Liver (tissue), 9 donors: ENCODE measurements around the gene GATD1. TPM values are rescaled to one million over a fixed set of nuclear protein-coding genes. Genes with fewer than 3 reads are reported as not detected.

ENCODE experiments used
- DNase-seq: peaks from one replicate; pipeline ENCODE4 v3.0.0-alpha.2; 2017; ENCODE audit warnings: low spot score
- H3K27ac ChIP-seq, 2 donors: one replicate each; pipeline ENCODE4 v1.7.0; 2013; ENCODE audit warnings: inconsistent platforms in 2 of 2, low read length in 2 of 2, control low read depth in 1 of 2, low read depth in 1 of 2, mild to moderate bottlenecking in 1 of 2
- H3K27me3 ChIP-seq, 4 donors: one replicate each; pipeline versions ENCODE4 v1.6.1 to v1.7.0; 2013; ENCODE audit warnings: low read length in 3 of 4, inconsistent platforms in 1 of 4, mild to moderate bottlenecking in 1 of 4, moderate library complexity in 1 of 4; ENCODE audit not compliant: control insufficient read depth in 4 of 4, insufficient read depth in 4 of 4
- H3K36me3 ChIP-seq, 4 donors: one replicate each; pipeline versions ENCODE4 v1.6.1 to v1.7.0; 2013; ENCODE audit warnings: low read length in 3 of 4, mild to moderate bottlenecking in 3 of 4, low read depth in 1 of 4, moderate library complexity in 1 of 4; ENCODE audit not compliant: control insufficient read depth in 4 of 4, insufficient read depth in 3 of 4
- H3K4me1 ChIP-seq, 4 donors: one replicate each; pipeline versions ENCODE4 v1.6.1 to v1.7.0; 2013; ENCODE audit warnings: low read length in 3 of 4, mild to moderate bottlenecking in 3 of 4, moderate library complexity in 1 of 4; ENCODE audit not compliant: control insufficient read depth in 4 of 4, insufficient read depth in 4 of 4
- H3K4me3 ChIP-seq, 3 donors: one replicate each; pipeline versions ENCODE4 v1.6.1 to v1.7.0; 2013; ENCODE audit warnings: low read length in 3 of 3, control low read depth in 1 of 3, low read depth in 1 of 3, mild to moderate bottlenecking in 1 of 3
- H3K9ac ChIP-seq, 2 donors: one replicate each; pipeline ENCODE4 v1.7.0; 2013; ENCODE audit warnings: low read length in 2 of 2, mild to moderate bottlenecking in 2 of 2, moderate library complexity in 2 of 2, control low read depth in 1 of 2, low read depth in 1 of 2
- H3K9me3 ChIP-seq, 4 donors: one replicate each; pipeline versions ENCODE4 v1.6.1 to v1.7.0; 2013; ENCODE audit warnings: low read length in 3 of 4; ENCODE audit not compliant: control insufficient read depth in 4 of 4
- ATF3 ChIP-seq: IDR thresholded peaks from 2 replicates; pipeline ENCODE4 v1.6.1; 2016; ENCODE audit warnings: antibody characterized with exemption
- CTCF ChIP-seq: fragments of 150-350 bp; IDR thresholded peaks from 2 replicates; pipeline ENCODE4 v1.5.1; 2017; ENCODE audit warnings: improper control_type of control experiment, low read depth, low read length; ENCODE audit not compliant: missing input control
- EGR1 ChIP-seq, 2 donors: IDR thresholded peaks; 2 replicates each; pipeline ENCODE4 v1.6.1; 2016 to 2018; ENCODE audit warnings: antibody characterized with exemption in 2 of 2, low read depth in 2 of 2
- FOXA1 ChIP-seq: IDR thresholded peaks from 2 replicates; pipeline ENCODE4 v1.6.1; 2016; ENCODE audit warnings: antibody characterized with exemption
- FOXA2 ChIP-seq: IDR thresholded peaks from 2 replicates; pipeline ENCODE4 v1.6.1; 2016; ENCODE audit warnings: antibody characterized with exemption
- GABPA ChIP-seq, 2 donors: IDR thresholded peaks in 1 of 2; conservative IDR thresholded peaks in 1 of 2; 2 replicates each; pipeline ENCODE4 v1.6.1; 2016; ENCODE audit warnings: antibody characterized with exemption in 2 of 2, mild to moderate bottlenecking in 1 of 2, moderate library complexity in 1 of 2
- HNF4A ChIP-seq, 2 donors: conservative IDR thresholded peaks; 2 replicates each; pipeline ENCODE4 v1.6.1; 2016; ENCODE audit warnings: antibody characterized with exemption in 2 of 2, mild to moderate bottlenecking in 2 of 2
- HNF4G ChIP-seq: IDR thresholded peaks from 2 replicates; pipeline ENCODE4 v1.6.1; 2016; ENCODE audit warnings: antibody characterized with exemption
- JUND ChIP-seq, 2 donors: IDR thresholded peaks; 2 replicates each; pipeline ENCODE4 v1.6.1; 2016; ENCODE audit warnings: antibody characterized with exemption in 2 of 2
- MAX ChIP-seq: IDR thresholded peaks from 2 replicates; pipeline ENCODE4 v1.6.1; 2016; ENCODE audit warnings: antibody characterized with exemption
- NR2F2 ChIP-seq: IDR thresholded peaks from 2 replicates; pipeline ENCODE4 v1.6.1; 2016; ENCODE audit warnings: antibody characterized with exemption
- RAD21 ChIP-seq, 2 donors: IDR thresholded peaks; 2 replicates each; pipeline ENCODE4 v1.6.1; 2016; ENCODE audit warnings: antibody characterized with exemption in 2 of 2, mild to moderate bottlenecking in 2 of 2
- REST ChIP-seq: IDR thresholded peaks from 2 replicates; pipeline ENCODE4 v1.6.1; 2016; ENCODE audit warnings: antibody characterized with exemption, mild to moderate bottlenecking
- RXRA ChIP-seq, 2 donors: IDR thresholded peaks; 2 replicates each; pipeline ENCODE4 v1.6.1; 2017 to 2018; ENCODE audit warnings: antibody characterized with exemption in 2 of 2, mild to moderate bottlenecking in 1 of 2
- TAF1 ChIP-seq: conservative IDR thresholded peaks from 2 replicates; pipeline ENCODE4 v1.6.1; 2016; ENCODE audit warnings: antibody characterized with exemption, mild to moderate bottlenecking
- YY1 ChIP-seq: IDR thresholded peaks from 2 replicates; pipeline ENCODE4 v1.6.1; 2016; ENCODE audit warnings: antibody characterized with exemption, mild to moderate bottlenecking
- ZBTB33 ChIP-seq: IDR thresholded peaks from 2 replicates; pipeline ENCODE4 v1.6.1; 2016; ENCODE audit warnings: antibody characterized with exemption
- WGBS: extraction: QIAGEN DNeasy Blood & Tissue Kit; methylation state at CpG from one replicate; pipeline ENCODE4 v1.1.7; 2013; 5-methylcytosine and 5-hydroxymethylcytosine counted together
- polyA plus RNA-seq, 2 donors: library from polyadenylated mRNA; stranded (reverse) in 1 of 2; unstranded in 1 of 2; fragments of 200-250 nt in 1 of 2; fragments of >200 nt in 1 of 2; fragmentation: Nextera tagmentation in 1 of 2; extraction: Ambion mirVana in 1 of 2; gene quantifications; one replicate each; pipeline versions ENCODE4 v1.2.1 to v1.2.3, GENCODE V29; 2013 to 2015
- total RNA-seq, 2 donors: library from RNA; depleted of rRNA; stranded (reverse); fragments of >200 nt; gene quantifications; one replicate each; pipeline ENCODE4 v1.2.3, GENCODE V29; 2014
- donor health status: healthy.
- donor health status: healthy.
- donor health status: healthy.
- donor health status: healthy.
- donor health status: healthy.

Gene GATD1
- total and polyA plus RNA-seq, 4 donors: 22.7 to 37.2 (median 24.6) TPM

- H3K27ac ChIP-seq: no peak overlapping the region
- TF ChIP-seq HNF4A (conservative IDR thresholded peaks at IDR 0.05) (no peak), GABPA (IDR thresholded peaks at IDR 0.05 in 1 of 2, conservative IDR thresholded peaks at IDR 0.05 in 1 of 2) (no peak), RXRA (IDR thresholded peaks at IDR 0.05) (no peak), CTCF (no peak), ZBTB33 (no peak), TAF1 (no peak), FOXA1 (no peak), EGR1 (IDR thresholded peaks at IDR 0.05; ENCODE audit: low read depth in 2 of 2) (no peak), MAX (no peak), REST (no peak), YY1 (no peak), RAD21 (IDR thresholded peaks at IDR 0.05) (no peak), HNF4G (no peak), FOXA2 (no peak), NR2F2 (no peak), JUND (IDR thresholded peaks at IDR 0.05) (no peak), ATF3 (no peak)
- peaks cover 0 to 10% (median 6%) of the 10 kb centered on the region in 4 donors for H3K36me3 ChIP-seq
- H3K4me3 ChIP-seq: no peak overlapping the region
- 40% methylated on average over 31 of the region's 31 CpGs for WGBS
- peaks cover 0 to 11% (median 5%) of the 10 kb centered on the region in 4 donors for H3K4me1 ChIP-seq
- no peaks in the 10 kb centered on the region for H3K27me3 ChIP-seq
- no peak for DNase-seq
- no peak overlapping the region for H3K9ac ChIP-seq
- no peaks in the 10 kb centered on the region for H3K9me3 ChIP-seq
Measured at GRCh38 chr11:788953-789940, 12.0 kb upstream of the GATD1 start.
